ENCODE measurements around the gene C3orf33. TPM values are rescaled to one million over a fixed set of nuclear protein-coding genes. Genes with fewer than 3 reads are reported as not detected.
"Not testable (repeated sequence)": the region's sequence is repeated elsewhere in the genome, so short reads cannot be mapped to it uniquely, and the experiment has no call there.

Gene C3orf33
- total and polyA plus RNA-seq, 2 donors (not counting 1 experiment from before 2014, with no cell fraction given) = 0.88 to 1.7 TPM

- intact Hi-C loops (cut with micrococcal nuclease) = loop anchor here (5.0 kb wide), 1 partner anchor 1235 kb away; no protein-coding TSS in a partner anchor
- POLR2A ChIA-PET = no interaction called here
- CTCF ChIA-PET = interaction anchor here (0.6 to 2.9 kb wide), 4 partner anchors 20 to 46 kb away, joined by 3 to 20 read pairs (median 4); partner anchors contain the start of gene C3orf33
- Histone ChIP-seq H3K79me2 (ENCODE audit: control insufficient read depth, insufficient read depth, low read length) (peaks cover 54% of the 10 kb centered on the region), H3K4me1 (ENCODE audit: control insufficient read depth in 2 of 2, insufficient read depth in 2 of 2, low read length in 2 of 2) (peaks cover 25 to 37% of the 10 kb centered on the region in 2 donors), H3K27ac (ENCODE audit: low read length in 2 of 2) (no peak overlapping the region), H3K27me3 (replicated peaks in 1 of 4; ENCODE audit: control extremely low read depth in 1 of 4, control insufficient read depth in 3 of 4, insufficient read depth in 4 of 4, low read length in 3 of 4) (no peaks in the 10 kb centered on the region), H3K9me3 (ENCODE audit: control extremely low read depth in 1 of 3, control insufficient read depth in 2 of 3, insufficient read depth in 1 of 3, low read length in 2 of 3) (peaks cover 0 to 6% (median 0%) of the 10 kb centered on the region in 3 donors), H3K4me2 (replicated peaks; ENCODE audit: low read depth, low read length, poor library complexity, severe bottlenecking) (peak overlapping the region; percentile 97), H3K36me3 (replicated peaks in 1 of 2; ENCODE audit: control extremely low read depth in 1 of 2, control insufficient read depth in 1 of 2, extremely low read depth in 1 of 2, insufficient read depth in 2 of 2, low read length in 1 of 2) (peaks cover 0 to 3% of the 10 kb centered on the region in 2 experiments), H2AFZ (ENCODE audit: insufficient read depth, low read depth, low read length, poor library complexity, severe bottlenecking) (no peak overlapping the region), H3K4me3 (ENCODE audit: control extremely low read depth in 1 of 5, extremely low read depth in 1 of 5, insufficient read depth in 1 of 5, low read depth in 2 of 5, low read length in 4 of 5) (peak overlapping the region in 3 of 5 experiments; percentile 80 to 99 (median 96)), H3K9ac (ENCODE audit: low read length) (peak overlapping the region; percentile 87), H4K20me1 (ENCODE audit: control insufficient read depth, insufficient read depth, low read length, poor library complexity, severe bottlenecking) (peaks cover 8% of the 10 kb centered on the region)
- no peak for ATAC-seq (ENCODE audit: low read depth)
- H3K9me3 Mint-ChIP-seq (ENCODE audit: insufficient read depth) = peaks cover 4% of the 10 kb centered on the region
- H3K27me3 Mint-ChIP-seq = no peaks in the 10 kb centered on the region
- TF ChIP-seq EZH2 (IDR thresholded peaks at IDR 0.05; ENCODE audit: borderline replicate concordance, insufficient read depth, low read depth, low read length, poor library complexity, severe bottlenecking) = no peak
- peaks cover 46% of the 10 kb centered on the region for H3K4me1 Mint-ChIP-seq
- peak overlapping the region; percentile 97 for H3K4me3 Mint-ChIP-seq
- no peak for DNase-seq
- H3K27ac Mint-ChIP-seq = no peak overlapping the region
- 14% methylated on average over 1 of the region's 2 CpGs for WGBS (ENCODE audit: insufficient coverage)
Measured at GRCh38 chr3:155852341-155852740, 46.3 kb upstream of the C3orf33 start.

GRCh38 chr3:155849404-155849803 is 43.3 kb upstream of the C3orf33 start:
- CTCF ChIA-PET = interaction anchor here (1.2 kb wide), 1 partner anchor 44 kb away, joined by 3 read pairs; the partner anchor contains the start of gene C3orf33
- H3K27ac ChIP-seq (ENCODE audit: low read length in 2 of 2); H3K4me3 Mint-ChIP-seq; POLR2A ChIA-PET; H3K9ac ChIP-seq (ENCODE audit: low read length); intact Hi-C loops (cut with micrococcal nuclease); H3K9me3 Mint-ChIP-seq (ENCODE audit: insufficient read depth); H3K36me3 ChIP-seq (replicated peaks in 1 of 2; ENCODE audit: control extremely low read depth in 1 of 2, control insufficient read depth in 1 of 2, extremely low read depth in 1 of 2, insufficient read depth in 2 of 2, low read length in 1 of 2); H3K9me3 ChIP-seq (ENCODE audit: control extremely low read depth in 1 of 3, control insufficient read depth in 2 of 3, insufficient read depth in 1 of 3, low read length in 2 of 3); DNase-seq; ATAC-seq (ENCODE audit: low read depth); H3K27me3 Mint-ChIP-seq; H3K4me2 ChIP-seq (replicated peaks; ENCODE audit: low read depth, low read length, poor library complexity, severe bottlenecking); H2AFZ ChIP-seq (ENCODE audit: insufficient read depth, low read depth, low read length, poor library complexity, severe bottlenecking); H3K27ac Mint-ChIP-seq; H3K27me3 ChIP-seq (replicated peaks in 1 of 4; ENCODE audit: control extremely low read depth in 1 of 4, control insufficient read depth in 3 of 4, insufficient read depth in 4 of 4, low read length in 3 of 4); H3K4me3 ChIP-seq (ENCODE audit: control extremely low read depth in 1 of 5, extremely low read depth in 1 of 5, insufficient read depth in 1 of 5, low read depth in 2 of 5, low read length in 4 of 5): not testable (repeated sequence)
- peaks cover 50% of the 10 kb centered on the region for H3K4me1 Mint-ChIP-seq
- peaks cover 27 to 30% of the 10 kb centered on the region in 2 donors for H3K4me1 ChIP-seq (ENCODE audit: control insufficient read depth in 2 of 2, insufficient read depth in 2 of 2, low read length in 2 of 2)
- no CpG with 5 or more reads among the region's 3 CpGs for WGBS (ENCODE audit: insufficient coverage)
- peaks cover 21% of the 10 kb centered on the region for H4K20me1 ChIP-seq (ENCODE audit: control insufficient read depth, insufficient read depth, low read length, poor library complexity, severe bottlenecking)
- peaks cover 74% of the 10 kb centered on the region for H3K79me2 ChIP-seq (ENCODE audit: control insufficient read depth, insufficient read depth, low read length)

All from B cell (primary cell).